ENCODE measurements around the gene UBAP2.
A peak's percentile ranks its signal among the peaks of the same experiment; 100 is the strongest.

Gene UBAP2

GRCh38 chr9:34048727-34049629, at the start of gene UBAP2:
Gene UBAP2, minus strand, starts transcription at chr9:34048887. Its CDS starts 31,739 bp downstream, at chr9:34017148.
- H3K36me3 ChIP-seq (ENCODE audit: control insufficient read depth, insufficient read depth, low read length): no peaks in the 10 kb centered on the region
- H3K4me3 ChIP-seq (ENCODE audit: low read depth, low read length): peak within 1 kb of the TSS; percentile 91
- no peaks in the 10 kb centered on the region for H3K4me1 ChIP-seq (ENCODE audit: control insufficient read depth, insufficient read depth, low read length)
- peak within 1 kb of the TSS; percentile 99 for H3K9ac ChIP-seq (ENCODE audit: low read depth, low read length)
- no peaks in the 10 kb centered on the region for H3K9me3 ChIP-seq (ENCODE audit: control insufficient read depth, insufficient read depth, low read length)
- no peaks in the 10 kb centered on the region for H3K27me3 ChIP-seq (ENCODE audit: control insufficient read depth, insufficient read depth, low read length)

- Histone ChIP-seq H3K27me3 (ENCODE audit: control insufficient read depth, insufficient read depth, low read length) (no peaks in the 10 kb centered on the region), H3K9me3 (ENCODE audit: control insufficient read depth, insufficient read depth, low read length) (no peaks in the 10 kb centered on the region), H3K4me3 (ENCODE audit: low read depth, low read length) (no peak overlapping the region), H3K4me1 (ENCODE audit: control insufficient read depth, insufficient read depth, low read length) (no peaks in the 10 kb centered on the region), H3K36me3 (ENCODE audit: control insufficient read depth, insufficient read depth, low read length) (peaks cover 26% of the 10 kb centered on the region), H3K9ac (ENCODE audit: low read depth, low read length) (no peak overlapping the region)
Measured at GRCh38 chr9:34098307-34098706, 49.6 kb upstream of the UBAP2 start.

GRCh38 chr9:34097865-34098264, 49.2 kb upstream of the UBAP2 start:
- Histone ChIP-seq H3K4me1 (ENCODE audit: control insufficient read depth, insufficient read depth, low read length) (no peaks in the 10 kb centered on the region), H3K36me3 (ENCODE audit: control insufficient read depth, insufficient read depth, low read length) (peaks cover 27% of the 10 kb centered on the region), H3K9me3 (ENCODE audit: control insufficient read depth, insufficient read depth, low read length) (no peaks in the 10 kb centered on the region), H3K27me3 (ENCODE audit: control insufficient read depth, insufficient read depth, low read length) (no peaks in the 10 kb centered on the region), H3K4me3 (ENCODE audit: low read depth, low read length) (no peak overlapping the region), H3K9ac (ENCODE audit: low read depth, low read length) (no peak overlapping the region)

- no peak overlapping the region for H3K4me3 ChIP-seq (ENCODE audit: low read depth, low read length)
- peaks cover 25% of the 10 kb centered on the region for H3K36me3 ChIP-seq (ENCODE audit: control insufficient read depth, insufficient read depth, low read length)
Measured at GRCh38 chr9:34096751-34097150, 48.1 kb upstream of the UBAP2 start.

GRCh38 chr9:34093578-34093977, 44.9 kb upstream of the UBAP2 start:
- Histone ChIP-seq H3K4me1 (ENCODE audit: control insufficient read depth, insufficient read depth, low read length) (no peaks in the 10 kb centered on the region), H3K4me3 (ENCODE audit: low read depth, low read length) (no peak overlapping the region), H3K36me3 (ENCODE audit: control insufficient read depth, insufficient read depth, low read length) (peaks cover 37% of the 10 kb centered on the region), H3K9ac (ENCODE audit: low read depth, low read length) (no peak overlapping the region), H3K9me3 (ENCODE audit: control insufficient read depth, insufficient read depth, low read length) (no peaks in the 10 kb centered on the region), H3K27me3 (ENCODE audit: control insufficient read depth, insufficient read depth, low read length) (no peaks in the 10 kb centered on the region)

More at GRCh38 chr9:34096751-34097150, 48.1 kb upstream of the UBAP2 start:
- no peaks in the 10 kb centered on the region for H3K9me3 ChIP-seq (ENCODE audit: control insufficient read depth, insufficient read depth, low read length)
- H3K27me3 ChIP-seq (ENCODE audit: control insufficient read depth, insufficient read depth, low read length): no peaks in the 10 kb centered on the region
- H3K4me1 ChIP-seq (ENCODE audit: control insufficient read depth, insufficient read depth, low read length): no peaks in the 10 kb centered on the region
- H3K9ac ChIP-seq (ENCODE audit: low read depth, low read length): no peak overlapping the region

- Histone ChIP-seq H3K4me3 (ENCODE audit: low read depth, low read length) (no peak overlapping the region), H3K36me3 (ENCODE audit: control insufficient read depth, insufficient read depth, low read length) (peaks cover 40% of the 10 kb centered on the region), H3K27me3 (ENCODE audit: control insufficient read depth, insufficient read depth, low read length) (no peaks in the 10 kb centered on the region), H3K9me3 (ENCODE audit: control insufficient read depth, insufficient read depth, low read length) (no peaks in the 10 kb centered on the region), H3K9ac (ENCODE audit: low read depth, low read length) (no peak overlapping the region), H3K4me1 (ENCODE audit: control insufficient read depth, insufficient read depth, low read length) (no peaks in the 10 kb centered on the region)
Measured at GRCh38 chr9:34089311-34089710, 40.6 kb upstream of the UBAP2 start.

GRCh38 chr9:34087370-34087769, 38.7 kb upstream of the UBAP2 start:
- H3K36me3 ChIP-seq (ENCODE audit: control insufficient read depth, insufficient read depth, low read length): peaks cover 31% of the 10 kb centered on the region
- H3K9ac ChIP-seq (ENCODE audit: low read depth, low read length): no peak overlapping the region
- H3K4me3 ChIP-seq (ENCODE audit: low read depth, low read length): no peak overlapping the region
- H3K4me1 ChIP-seq (ENCODE audit: control insufficient read depth, insufficient read depth, low read length): no peaks in the 10 kb centered on the region
- no peaks in the 10 kb centered on the region for H3K27me3 ChIP-seq (ENCODE audit: control insufficient read depth, insufficient read depth, low read length)
- H3K9me3 ChIP-seq (ENCODE audit: control insufficient read depth, insufficient read depth, low read length): no peaks in the 10 kb centered on the region

- Histone ChIP-seq H3K9ac (ENCODE audit: low read depth, low read length) (no peak overlapping the region), H3K27me3 (ENCODE audit: control insufficient read depth, insufficient read depth, low read length) (no peaks in the 10 kb centered on the region), H3K4me3 (ENCODE audit: low read depth, low read length) (no peak overlapping the region), H3K4me1 (ENCODE audit: control insufficient read depth, insufficient read depth, low read length) (no peaks in the 10 kb centered on the region), H3K9me3 (ENCODE audit: control insufficient read depth, insufficient read depth, low read length) (no peaks in the 10 kb centered on the region), H3K36me3 (ENCODE audit: control insufficient read depth, insufficient read depth, low read length) (peaks cover 29% of the 10 kb centered on the region)
Measured at GRCh38 chr9:34086864-34087263, 38.2 kb upstream of the UBAP2 start.

- no peaks in the 10 kb centered on the region for H3K4me1 ChIP-seq (ENCODE audit: control insufficient read depth, insufficient read depth, low read length)
- H3K27me3 ChIP-seq (ENCODE audit: control insufficient read depth, insufficient read depth, low read length): no peaks in the 10 kb centered on the region
- H3K9me3 ChIP-seq (ENCODE audit: control insufficient read depth, insufficient read depth, low read length): no peaks in the 10 kb centered on the region
- no peak overlapping the region for H3K9ac ChIP-seq (ENCODE audit: low read depth, low read length)
- peaks cover 25% of the 10 kb centered on the region for H3K36me3 ChIP-seq (ENCODE audit: control insufficient read depth, insufficient read depth, low read length)
- H3K4me3 ChIP-seq (ENCODE audit: low read depth, low read length): no peak overlapping the region
Measured at GRCh38 chr9:34085581-34086500, 37.2 kb upstream of the UBAP2 start.

GRCh38 chr9:34084562-34084961, 35.9 kb upstream of the UBAP2 start:
- H3K4me3 ChIP-seq (ENCODE audit: low read depth, low read length): no peak overlapping the region
- no peak overlapping the region for H3K9ac ChIP-seq (ENCODE audit: low read depth, low read length)
- no peaks in the 10 kb centered on the region for H3K9me3 ChIP-seq (ENCODE audit: control insufficient read depth, insufficient read depth, low read length)
- H3K36me3 ChIP-seq (ENCODE audit: control insufficient read depth, insufficient read depth, low read length): peaks cover 23% of the 10 kb centered on the region
- no peaks in the 10 kb centered on the region for H3K4me1 ChIP-seq (ENCODE audit: control insufficient read depth, insufficient read depth, low read length)
- H3K27me3 ChIP-seq (ENCODE audit: control insufficient read depth, insufficient read depth, low read length): no peaks in the 10 kb centered on the region

- no peak overlapping the region for H3K9ac ChIP-seq (ENCODE audit: low read depth, low read length)
- no peaks in the 10 kb centered on the region for H3K9me3 ChIP-seq (ENCODE audit: control insufficient read depth, insufficient read depth, low read length)
- no peak overlapping the region for H3K4me3 ChIP-seq (ENCODE audit: low read depth, low read length)
- no peaks in the 10 kb centered on the region for H3K36me3 ChIP-seq (ENCODE audit: control insufficient read depth, insufficient read depth, low read length)
- no peaks in the 10 kb centered on the region for H3K27me3 ChIP-seq (ENCODE audit: control insufficient read depth, insufficient read depth, low read length)
- H3K4me1 ChIP-seq (ENCODE audit: control insufficient read depth, insufficient read depth, low read length): no peaks in the 10 kb centered on the region
Measured at GRCh38 chr9:34079181-34079580, 30.5 kb upstream of the UBAP2 start.
